GM23338 (cell line): ENCODE data around the gene CALCOCO1. TPM values are rescaled to one million over a fixed set of nuclear protein-coding genes. Genes with fewer than 3 reads are reported as not detected.

Experiments used
- ATAC-seq: fragments of 200-7000 bp; cut with Tn5 transposase; 3 replicates; pipeline ENCODE4 v1.9.1; 2020
- DNase-seq: peaks from one replicate; pipeline ENCODE4 v3.0.0-alpha.2; 2015; ENCODE audit warnings: low spot score
- H2AFZ ChIP-seq: fragments of 200-600 bp; sonication (generic); 2 replicates; pipeline ENCODE4 v1.8.0; 2016; ENCODE audit warnings: antibody characterized with exemption, mild to moderate bottlenecking, moderate library complexity
- H3F3A ChIP-seq: fragments of 200-600 bp; sonication (generic); replicated peaks from 2 replicates; pipeline ENCODE4 v1.8.0; 2017; ENCODE audit warnings: antibody characterized with exemption, mixed run types, low read depth
- H3K27ac ChIP-seq: fragments of 200-600 bp; sonication (generic); 2 replicates; pipeline ENCODE4 v1.6.1; 2016; ENCODE audit warnings: low read depth
- H3K27me3 ChIP-seq: fragments of 200-600 bp; sonication (generic); 2 replicates; pipeline ENCODE4 v1.8.0; 2016; ENCODE audit warnings: mild to moderate bottlenecking, mixed run types, moderate library complexity; ENCODE audit not compliant: insufficient read depth
- H3K36me3 ChIP-seq: fragments of 200-600 bp; sonication (generic); 2 replicates; pipeline ENCODE4 v1.8.0; 2016; ENCODE audit warnings: mild to moderate bottlenecking; ENCODE audit not compliant: insufficient read depth
- H3K4me1 ChIP-seq: fragments of 200-600 bp; sonication (generic); 2 replicates; pipeline ENCODE4 v1.8.0; 2016; ENCODE audit warnings: mild to moderate bottlenecking, moderate library complexity; ENCODE audit not compliant: insufficient read depth
- H3K4me2 ChIP-seq: fragments of 200-600 bp; sonication (generic); 2 replicates; pipeline ENCODE4 v1.7.1; 2017; ENCODE audit warnings: mixed run types
- H3K4me3 ChIP-seq: fragments of 200-600 bp; sonication (generic); 2 replicates; pipeline ENCODE4 v1.6.1; 2016; ENCODE audit warnings: mixed run types
- H3K79me2 ChIP-seq: fragments of 200-600 bp; sonication (generic); replicated peaks from 2 replicates; pipeline ENCODE4 v1.8.0; 2017; ENCODE audit warnings: mild to moderate bottlenecking; ENCODE audit not compliant: insufficient read depth
- H3K9me2 ChIP-seq: fragments of 200-600 bp; sonication (generic); 2 replicates; pipeline ENCODE4 v1.8.0; 2017; ENCODE audit not compliant: insufficient read depth
- H4K20me1 ChIP-seq: fragments of 200-600 bp; sonication (generic); replicated peaks from 2 replicates; pipeline ENCODE4 v1.8.0; 2017; ENCODE audit warnings: mild to moderate bottlenecking; ENCODE audit not compliant: insufficient read depth
- H3K27ac Mint-ChIP-seq: 2 replicates; pipeline ENCODE4 v1.8.0; 2020; ENCODE audit warnings: inconsistent platforms, mild to moderate bottlenecking, moderate library complexity, mixed read lengths
- H3K27me3 Mint-ChIP-seq: 3 replicates; pipeline ENCODE4 v1.8.0; 2022; ENCODE audit warnings: low read depth, mild to moderate bottlenecking, moderate library complexity, mixed read lengths, inconsistent platforms; ENCODE audit not compliant: insufficient read depth, poor library complexity
- H3K36me3 Mint-ChIP-seq: 3 replicates; pipeline ENCODE4 v1.8.0; 2021; ENCODE audit warnings: low read depth, mild to moderate bottlenecking, inconsistent platforms, moderate library complexity, mixed read lengths
- H3K4me1 Mint-ChIP-seq: 3 replicates; pipeline ENCODE4 v1.8.0; 2020; ENCODE audit warnings: mild to moderate bottlenecking, inconsistent platforms, mixed read lengths
- H3K4me3 Mint-ChIP-seq: 3 replicates; pipeline ENCODE4 v1.8.0; 2021; ENCODE audit warnings: moderate library complexity, mild to moderate bottlenecking, inconsistent platforms, mixed read lengths
- H3K9me3 Mint-ChIP-seq: 3 replicates; pipeline ENCODE4 v1.8.0; 2020; ENCODE audit warnings: moderate library complexity, mild to moderate bottlenecking, inconsistent platforms, mixed read lengths
- EZH2 ChIP-seq: fragments of 200-600 bp; sonication (generic); IDR thresholded peaks from one replicate; pipeline ENCODE4 v1.8.0; 2017; ENCODE audit warnings: antibody characterized with exemption, mild to moderate bottlenecking, low read depth; ENCODE audit not compliant: unreplicated experiment
- EZH2phosphoT487 ChIP-seq: fragments of 200-600 bp; sonication (generic); IDR thresholded peaks from one replicate; pipeline ENCODE4 v1.8.1; 2018; ENCODE audit warnings: antibody characterized with exemption; ENCODE audit not compliant: unreplicated experiment
- polyA plus RNA-seq: library from polyadenylated mRNA; unstranded; fragments of >200 nt; fragmentation: Nextera tagmentation; extraction: Ambion mirVana; gene quantifications from 2 replicates; pipeline ENCODE4 v1.2.1, GENCODE V29; 2016
- total RNA-seq: library from RNA; depleted of rRNA; stranded (reverse); fragments of >200 nt; shearing (Covaris generic); gene quantifications from 2 replicates; pipeline ENCODE4 v1.2.3, GENCODE V29; 2014
- TF ChIP-seq, protein P1 (sequence below): fragments of 250-450 bp; sonication (Bioruptor Pico); IDR thresholded peaks from 2 replicates; pipeline ENCODE4 v1.5.0; 2020; ENCODE audit warnings: mild to moderate bottlenecking, moderate library complexity

CALCOCO1 gene
- total and polyA plus RNA-seq, 2 experiments from 2014 or later = 6.5 to 20.4 TPM

DNA sequence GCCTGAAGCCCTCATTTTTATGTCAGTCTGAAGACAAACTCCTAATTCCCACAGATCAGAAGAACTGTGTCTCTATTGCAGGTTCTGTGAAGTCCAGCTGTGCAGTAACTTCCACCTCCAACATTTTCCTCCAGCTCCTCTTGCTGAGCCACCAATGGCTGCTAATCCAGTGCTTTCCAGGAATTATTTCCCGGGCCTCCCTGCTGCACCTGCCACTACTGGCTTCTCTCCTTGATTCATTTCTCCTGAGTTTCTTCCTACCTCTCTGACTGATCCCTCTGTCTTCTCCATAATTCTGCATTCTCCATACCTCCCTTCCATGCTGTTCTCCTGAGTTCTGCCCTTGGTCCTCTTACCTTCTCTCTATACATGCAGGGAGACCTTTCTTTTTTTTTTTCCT, 21.2 kb downstream of the CALCOCO1 start:
- no peak for DNase-seq
- Histone ChIP-seq H3K36me3 (no peaks in the 10 kb centered on the region), H3K4me2 (no peak overlapping the region), H3F3A (no peaks in the 10 kb centered on the region), H4K20me1 (no peaks in the 10 kb centered on the region), H3K27ac (no peak overlapping the region), H3K79me2 (no peaks in the 10 kb centered on the region), H2AFZ (no peak overlapping the region), H3K4me3 (no peak overlapping the region), H3K4me1 (no peaks in the 10 kb centered on the region), H3K27me3 (peaks cover 38% of the 10 kb centered on the region), H3K9me2 (no peaks in the 10 kb centered on the region)
- ATAC-seq = no peak
- Mint-ChIP-seq H3K9me3 (no peaks in the 10 kb centered on the region), H3K4me3 (no peak overlapping the region), H3K4me1 (peaks cover 3% of the 10 kb centered on the region), H3K27me3 (peaks cover 17% of the 10 kb centered on the region), H3K27ac (no peak overlapping the region), H3K36me3 (no peaks in the 10 kb centered on the region)
- no peak for TF ChIP-seq EZH2phosphoT487

DNA sequence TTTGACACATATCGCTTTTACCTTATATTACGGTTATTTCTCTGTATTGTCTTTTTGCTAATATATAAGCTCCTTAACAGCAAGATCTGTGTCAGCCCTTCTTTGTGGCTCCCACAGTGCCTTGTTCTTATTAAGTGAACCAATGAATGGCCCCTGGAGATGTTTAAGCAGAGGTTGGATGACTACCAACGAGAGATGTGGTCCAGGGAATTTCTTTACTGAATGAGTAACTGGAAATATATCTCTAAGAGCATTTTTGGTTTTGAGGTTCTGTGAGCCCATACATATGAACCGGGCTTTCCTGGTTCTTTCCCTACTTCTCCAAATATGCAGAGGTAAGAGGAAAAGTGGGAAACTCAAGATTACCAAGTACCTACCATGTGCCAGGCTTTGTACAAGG, 23.5 kb downstream of the CALCOCO1 start:
- Histone ChIP-seq H3K79me2 (no peaks in the 10 kb centered on the region), H3K9me2 (no peaks in the 10 kb centered on the region), H3K27me3 (peaks cover 57% of the 10 kb centered on the region), H3K4me3 (no peak overlapping the region), H4K20me1 (no peaks in the 10 kb centered on the region), H3K27ac (no peak overlapping the region), H3K36me3 (no peaks in the 10 kb centered on the region), H3F3A (no peaks in the 10 kb centered on the region), H3K4me2 (no peak overlapping the region), H2AFZ (no peak overlapping the region), H3K4me1 (no peaks in the 10 kb centered on the region)
- Mint-ChIP-seq H3K9me3 (no peaks in the 10 kb centered on the region), H3K27me3 (peaks cover 19% of the 10 kb centered on the region), H3K4me1 (peaks cover 3% of the 10 kb centered on the region), H3K36me3 (no peaks in the 10 kb centered on the region), H3K27ac (no peak overlapping the region), H3K4me3 (no peak overlapping the region)
- no peak for ATAC-seq
- no peak for DNase-seq
- no peak for TF ChIP-seq EZH2
- TF ChIP-seq, protein P1, sequence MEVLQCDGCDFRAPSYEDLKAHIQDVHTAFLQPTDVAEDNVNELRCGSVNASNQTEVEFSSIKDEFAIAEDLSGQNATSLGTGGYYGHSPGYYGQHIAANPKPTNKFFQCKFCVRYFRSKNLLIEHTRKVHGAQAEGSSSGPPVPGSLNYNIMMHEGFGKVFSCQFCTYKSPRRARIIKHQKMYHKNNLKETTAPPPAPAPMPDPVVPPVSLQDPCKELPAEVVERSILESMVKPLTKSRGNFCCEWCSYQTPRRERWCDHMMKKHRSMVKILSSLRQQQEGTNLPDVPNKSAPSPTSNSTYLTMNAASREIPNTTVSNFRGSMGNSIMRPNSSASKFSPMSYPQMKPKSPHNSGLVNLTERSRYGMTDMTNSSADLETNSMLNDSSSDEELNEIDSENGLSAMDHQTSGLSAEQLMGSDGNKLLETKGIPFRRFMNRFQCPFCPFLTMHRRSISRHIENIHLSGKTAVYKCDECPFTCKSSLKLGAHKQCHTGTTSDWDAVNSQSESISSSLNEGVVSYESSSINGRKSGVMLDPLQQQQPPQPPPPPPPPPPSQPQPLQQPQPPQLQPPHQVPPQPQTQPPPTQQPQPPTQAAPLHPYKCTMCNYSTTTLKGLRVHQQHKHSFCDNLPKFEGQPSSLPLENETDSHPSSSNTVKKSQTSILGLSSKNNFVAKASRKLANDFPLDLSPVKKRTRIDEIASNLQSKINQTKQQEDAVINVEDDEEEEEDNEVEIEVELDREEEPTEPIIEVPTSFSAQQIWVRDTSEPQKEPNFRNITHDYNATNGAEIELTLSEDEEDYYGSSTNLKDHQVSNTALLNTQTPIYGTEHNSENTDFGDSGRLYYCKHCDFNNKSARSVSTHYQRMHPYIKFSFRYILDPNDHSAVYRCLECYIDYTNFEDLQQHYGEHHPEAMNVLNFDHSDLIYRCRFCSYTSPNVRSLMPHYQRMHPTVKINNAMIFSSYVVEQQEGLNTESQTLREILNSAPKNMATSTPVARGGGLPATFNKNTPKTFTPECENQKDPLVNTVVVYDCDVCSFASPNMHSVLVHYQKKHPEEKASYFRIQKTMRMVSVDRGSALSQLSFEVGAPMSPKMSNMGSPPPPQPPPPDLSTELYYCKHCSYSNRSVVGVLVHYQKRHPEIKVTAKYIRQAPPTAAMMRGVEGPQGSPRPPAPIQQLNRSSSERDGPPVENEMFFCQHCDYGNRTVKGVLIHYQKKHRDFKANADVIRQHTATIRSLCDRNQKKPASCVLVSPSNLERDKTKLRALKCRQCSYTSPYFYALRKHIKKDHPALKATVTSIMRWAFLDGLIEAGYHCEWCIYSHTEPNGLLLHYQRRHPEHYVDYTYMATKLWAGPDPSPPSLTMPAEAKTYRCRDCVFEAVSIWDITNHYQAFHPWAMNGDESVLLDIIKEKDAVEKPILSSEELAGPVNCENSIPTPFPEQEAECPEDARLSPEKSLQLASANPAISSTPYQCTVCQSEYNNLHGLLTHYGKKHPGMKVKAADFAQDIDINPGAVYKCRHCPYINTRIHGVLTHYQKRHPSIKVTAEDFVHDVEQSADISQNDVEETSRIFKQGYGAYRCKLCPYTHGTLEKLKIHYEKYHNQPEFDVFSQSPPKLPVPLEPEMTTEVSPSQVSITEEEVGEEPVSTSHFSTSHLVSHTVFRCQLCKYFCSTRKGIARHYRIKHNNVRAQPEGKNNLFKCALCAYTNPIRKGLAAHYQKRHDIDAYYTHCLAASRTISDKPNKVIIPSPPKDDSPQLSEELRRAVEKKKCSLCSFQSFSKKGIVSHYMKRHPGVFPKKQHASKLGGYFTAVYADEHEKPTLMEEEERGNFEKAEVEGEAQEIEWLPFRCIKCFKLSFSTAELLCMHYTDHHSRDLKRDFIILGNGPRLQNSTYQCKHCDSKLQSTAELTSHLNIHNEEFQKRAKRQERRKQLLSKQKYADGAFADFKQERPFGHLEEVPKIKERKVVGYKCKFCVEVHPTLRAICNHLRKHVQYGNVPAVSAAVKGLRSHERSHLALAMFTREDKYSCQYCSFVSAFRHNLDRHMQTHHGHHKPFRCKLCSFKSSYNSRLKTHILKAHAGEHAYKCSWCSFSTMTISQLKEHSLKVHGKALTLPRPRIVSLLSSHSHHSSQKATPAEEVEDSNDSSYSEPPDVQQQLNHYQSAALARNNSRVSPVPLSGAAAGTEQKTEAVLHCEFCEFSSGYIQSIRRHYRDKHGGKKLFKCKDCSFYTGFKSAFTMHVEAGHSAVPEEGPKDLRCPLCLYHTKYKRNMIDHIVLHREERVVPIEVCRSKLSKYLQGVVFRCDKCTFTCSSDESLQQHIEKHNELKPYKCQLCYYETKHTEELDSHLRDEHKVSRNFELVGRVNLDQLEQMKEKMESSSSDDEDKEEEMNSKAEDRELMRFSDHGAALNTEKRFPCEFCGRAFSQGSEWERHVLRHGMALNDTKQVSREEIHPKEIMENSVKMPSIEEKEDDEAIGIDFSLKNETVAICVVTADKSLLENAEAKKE (CRISPR knock-in tag) = no peak
